Heart right ventricle (tissue), 16 donors: ENCODE results near the gene TMPRSS11E. TPM values are rescaled to one million over a fixed set of nuclear protein-coding genes. Genes with fewer than 3 reads are reported as not detected.

Experiments
- ATAC-seq, 8 donors: fragments of 200-7000 bp; cut with Tn5 transposase; one replicate each; pipeline ENCODE4 v1.9.1; 2020; ENCODE audit warnings: mild to moderate bottlenecking in 8 of 8, moderate library complexity in 8 of 8, moderate number of reproducible peaks in 1 of 8
- DNase-seq, 2 donors: peaks; one replicate each; pipeline ENCODE4 v3.0.0-alpha.2; 2020
- H3K27ac ChIP-seq, 10 donors: fragments of 200-600 bp; sonication (generic) in 2 of 10; one replicate each; pipeline versions ENCODE4 v1.5.0 to v1.8.0; 2020 to 2022; ENCODE audit warnings: mild to moderate bottlenecking in 3 of 10
- H3K27me3 ChIP-seq, 7 donors: fragments of 200-600 bp; one replicate each; pipeline ENCODE4 v1.8.0; 2021 to 2022; ENCODE audit warnings: mild to moderate bottlenecking in 2 of 7
- H3K36me3 ChIP-seq, 9 donors: fragments of 200-600 bp; sonication (generic) in 1 of 9; one replicate each; pipeline versions ENCODE4 v1.5.0 to v1.8.0; 2020 to 2022; ENCODE audit warnings: mild to moderate bottlenecking in 2 of 9
- H3K4me1 ChIP-seq, 9 donors: fragments of 200-600 bp; sonication (generic) in 1 of 9; one replicate each; pipeline versions ENCODE4 v1.5.0 to v1.8.0; 2020 to 2022; ENCODE audit warnings: mild to moderate bottlenecking in 4 of 9
- H3K4me3 ChIP-seq, 10 donors: fragments of 200-600 bp; sonication (generic) in 2 of 10; one replicate each; pipeline versions ENCODE4 v1.5.0 to v1.8.0; 2020 to 2022; ENCODE audit warnings: mild to moderate bottlenecking in 7 of 10, moderate library complexity in 2 of 10
- H3K9me3 ChIP-seq, 11 donors: fragments of 200-600 bp in 10 of 11; sonication (generic) in 2 of 11; one replicate each; pipeline versions ENCODE4 v1.5.0 to v1.8.0; 2013 to 2022; ENCODE audit warnings: mild to moderate bottlenecking in 2 of 11, control low read depth in 1 of 11, moderate library complexity in 1 of 11
- CTCF ChIP-seq, 9 donors: fragments of 200-600 bp; sonication (generic) in 2 of 9; IDR thresholded peaks; one replicate each; pipeline versions ENCODE4 v1.5.0 to v1.8.0; 2021 to 2022; ENCODE audit warnings: antibody characterized with exemption in 9 of 9, mild to moderate bottlenecking in 5 of 9, moderate library complexity in 1 of 9
- WGBS, 2 donors: extraction: QIAGEN DNeasy Blood & Tissue Kit; methylation state at CpG; one replicate each; pipeline ENCODE4 v1.1.7; 2013; ENCODE audit warnings: inconsistent platforms in 1 of 2; 5-methylcytosine and 5-hydroxymethylcytosine counted together
- intact Hi-C, 10 donors: fragments of 100-400 bp; cut with DNase I; formaldehyde crosslinking; loops; one replicate each; pipeline versions ENCODE4 v1.11.1 to v1.14.2; 2022
- polyA plus RNA-seq, 2 donors: library from polyadenylated mRNA; stranded (reverse); fragments of 200-250 nt; gene quantifications; one replicate each; pipeline ENCODE4 v1.2.3, GENCODE V29; 2013
- total RNA-seq, 10 donors: library from RNA; stranded (reverse); fragmentation: NEBNext Ultra II Directional in 3 of 10; extraction: Animal tissue kit (Norgen Biotek cat#: 25700) in 3 of 10; gene quantifications; one replicate each; pipeline versions ENCODE4 v1.2.1 to v1.2.4, GENCODE V29; 2021 to 2023
- donor health status: Arrhythmogenic right ventricular cardiomyopathy.
- donor health status: ischemic (EF 13 %, LVEDD 7.1; RV severe dilation, severe dysfunction).
- donor health status: healthy with polysubstance abuse.
- donor health status: DM: no; HTN: yes; CAD: no.
- donor health status: DM: no; HTN: no; CAD: no.
- donor health status: ischemic (EF 25% LVEDD 6.9; RV normal size, moderate dysfunction).
- donor health status: ischemic (EF 25% LVEDD 5.7; RV mildly dilated, moderate dysfunction).
- donor health status: healthy.
- donor health status: DM: yes; HTN: yes; CAD: no.
- donor health status: Ischemic cardiomyopathy.
- donor health status: ischemic (EF 35%, LVEDD 5.7; RV mildly dilated, moderate dysfunction).
- donor health status: nonischemic (EF 11% LVEDD 7.7; RV severe dilation, severe dysfunction).
- donor health status: DM: yes; HTN: yes; CAD: no.
- donor health status: PGD.
- donor health status: ischemic (EF 29% LVEDD 5.4; RV normal size, mild dysfunction).
- donor health status: nonischemic (EF 23%, LVEDD 6.1; RV moderate dilation, normal function).

The TMPRSS11E gene
- total and polyA plus RNA-seq, 12 donors = 0.06 TPM; not detected in 11

DNA sequence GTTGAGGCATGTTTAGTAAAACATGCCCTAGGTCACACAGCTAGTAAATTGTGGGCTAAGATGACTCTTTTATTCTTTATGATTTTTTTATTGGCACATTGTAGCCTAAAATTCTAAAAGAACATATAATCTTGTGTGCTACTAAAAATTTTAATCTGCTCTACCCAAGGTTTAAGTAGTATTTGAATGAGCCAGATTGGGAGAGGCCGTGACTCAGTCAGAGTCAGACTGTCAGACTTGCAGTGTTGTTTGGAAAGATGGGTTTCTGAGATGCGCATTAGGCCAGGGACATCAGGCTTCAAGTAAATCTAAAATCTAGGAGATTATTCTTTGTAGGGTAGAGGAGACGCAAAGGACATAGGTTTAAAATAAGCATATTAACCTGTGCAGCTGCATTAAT lies 30.7 kb upstream of the TMPRSS11E start:
- Histone ChIP-seq H3K27ac (no peak overlapping the region), H3K27me3 (peaks cover 0 to 4% (median 0%) of the 10 kb centered on the region in 7 donors), H3K4me3 (no peak overlapping the region), H3K36me3 (no peaks in the 10 kb centered on the region), H3K9me3 (peaks cover 0 to 18% (median 0%) of the 10 kb centered on the region in 11 donors), H3K4me1 (no peaks in the 10 kb centered on the region)
- TF ChIP-seq CTCF (IDR thresholded peaks at IDR 0.05) = no peak
- intact Hi-C loops = no loop called here
- no peak for ATAC-seq
- WGBS, 2 donors = 59 to 81% methylated on average over 3 of the region's 3 CpGs
- DNase-seq = no peak

GRCh38 chr4:68426516-68426915 lies 20.7 kb upstream of the TMPRSS11E start:
- no peaks in the 10 kb centered on the region for H3K27me3 ChIP-seq
- DNase-seq = no peak
- H3K36me3 ChIP-seq = no peaks in the 10 kb centered on the region
- no peaks in the 10 kb centered on the region for H3K4me1 ChIP-seq
- peaks cover 0 to 10% (median 0%) of the 10 kb centered on the region in 11 donors for H3K9me3 ChIP-seq
- H3K4me3 ChIP-seq = no peak overlapping the region
- no peak for ATAC-seq
- TF ChIP-seq CTCF (IDR thresholded peaks at IDR 0.05) = no peak
- no peak overlapping the region for H3K27ac ChIP-seq
- WGBS, 2 donors = 83 to 87% methylated on average over 3 of the region's 3 CpGs
- intact Hi-C loops = no loop called here

DNA sequence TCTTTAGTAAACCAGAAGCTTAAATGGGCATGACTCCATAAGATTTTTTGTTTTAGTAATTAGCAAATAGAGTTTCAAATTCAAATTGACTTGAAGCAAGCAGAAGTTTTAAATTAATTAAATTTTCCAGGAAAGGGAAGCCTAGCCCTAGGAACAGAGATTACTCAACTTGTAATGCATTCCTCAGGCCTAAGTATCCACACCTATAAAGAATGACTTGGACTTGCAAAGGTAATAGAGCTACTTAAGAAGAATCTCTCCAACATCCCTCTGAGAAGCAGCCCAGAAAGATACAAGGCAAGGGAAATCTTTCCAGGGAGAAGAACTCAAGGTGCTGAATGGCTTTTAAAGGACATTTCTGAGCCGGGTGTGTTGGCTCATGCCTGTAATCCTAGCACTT lies 16.9 kb upstream of the TMPRSS11E start:
- H3K27ac ChIP-seq = no peak overlapping the region
- DNase-seq (no peak), ATAC-seq (no peak)
- H3K4me1 ChIP-seq = no peaks in the 10 kb centered on the region
- no peaks in the 10 kb centered on the region for H3K9me3 ChIP-seq
- H3K36me3 ChIP-seq = no peaks in the 10 kb centered on the region
- WGBS, 2 donors = 88 to 89% methylated on average over 1 of the region's 1 CpG
- intact Hi-C loops = no loop called here
- TF ChIP-seq CTCF (IDR thresholded peaks at IDR 0.05) = no peak
- no peaks in the 10 kb centered on the region for H3K27me3 ChIP-seq
- no peak overlapping the region for H3K4me3 ChIP-seq

DNA sequence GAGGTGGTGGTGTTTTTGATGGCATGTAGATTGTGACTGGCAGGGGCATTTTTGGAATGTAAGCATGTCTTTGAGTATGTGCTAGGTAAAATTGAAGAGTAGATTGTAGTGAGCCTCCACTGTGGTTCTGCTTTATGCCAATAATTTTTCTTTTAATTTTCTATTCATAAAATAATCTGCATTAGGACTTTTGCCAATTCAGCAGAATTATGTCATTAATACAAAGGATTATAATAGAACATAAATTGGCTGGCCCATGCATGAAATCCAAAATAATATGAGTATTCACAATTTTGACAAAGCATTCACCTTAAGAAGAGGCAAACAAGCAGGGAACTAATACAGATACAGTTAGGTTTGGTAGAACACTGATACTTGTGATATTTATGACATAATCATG lies 14.9 kb upstream of the TMPRSS11E start:
- intact Hi-C loops = no loop called here
- Histone ChIP-seq H3K4me3 (no peak overlapping the region), H3K27me3 (no peaks in the 10 kb centered on the region), H3K4me1 (no peaks in the 10 kb centered on the region), H3K9me3 (no peaks in the 10 kb centered on the region), H3K27ac (no peak overlapping the region), H3K36me3 (no peaks in the 10 kb centered on the region)
- no peak for TF ChIP-seq CTCF (IDR thresholded peaks at IDR 0.05)
- ATAC-seq (no peak), DNase-seq (no peak)

DNA sequence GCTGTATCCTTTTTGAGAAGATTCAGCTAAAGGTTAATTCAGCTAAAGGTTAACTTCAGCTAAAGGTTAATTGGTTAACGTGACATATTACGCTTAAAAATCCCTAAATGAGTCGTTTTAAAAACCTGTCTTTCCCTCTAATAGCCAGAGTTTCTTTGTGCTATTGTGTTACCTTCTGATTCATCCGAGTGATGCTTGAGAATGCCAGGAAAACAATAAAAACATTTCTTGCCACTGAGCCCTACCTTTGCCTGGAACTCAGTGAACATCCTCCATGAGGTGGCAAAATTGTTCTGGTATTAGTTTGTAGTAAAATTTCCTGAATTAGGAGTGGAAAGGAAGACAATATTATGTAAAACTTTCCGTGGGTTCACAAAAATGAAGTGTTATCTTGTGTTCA lies 13.7 kb upstream of the TMPRSS11E start:
- H3K36me3 ChIP-seq = no peaks in the 10 kb centered on the region
- WGBS, 2 donors = 75 to 81% methylated on average over 5 of the region's 5 CpGs

More for the DNA sequence above, 13.7 kb upstream of the TMPRSS11E start:
- Histone ChIP-seq H3K9me3 (no peaks in the 10 kb centered on the region), H3K27me3 (no peaks in the 10 kb centered on the region), H3K27ac (no peak overlapping the region), H3K4me3 (no peak overlapping the region), H3K4me1 (no peaks in the 10 kb centered on the region)
- intact Hi-C loops = no loop called here
- TF ChIP-seq CTCF (IDR thresholded peaks at IDR 0.05) = no peak
- no peak for DNase-seq
- ATAC-seq = no peak
